GM21723 (cell line): Measurements from ENCODE around the gene LMF2.

ENCODE experiments used
- ATAC-seq: cut with Tn5 transposase; IDR thresholded peaks from one replicate; pipeline ENCODE4 v1.9.1; 2021; ENCODE audit warnings: mild to moderate bottlenecking, moderate library complexity; ENCODE audit not compliant: unreplicated experiment

The LMF2 gene

GRCh38 chr22:50505276-50505775, 2.2 kb downstream of the LMF2 start:
- ATAC-seq, result no peak

- ATAC-seq, result no peak
These were observed 2.9 kb downstream of the LMF2 start for GRCh38 chr22:50504369-50505211.

- no peak for ATAC-seq
These were observed 3.9 kb downstream of the LMF2 start for GRCh38 chr22:50503475-50504145.

- ATAC-seq, result no peak
These were observed 4.7 kb downstream of the LMF2 start for GRCh38 chr22:50502628-50503474.

- ATAC-seq, result no peak
These were observed 5.4 kb downstream of the LMF2 start for GRCh38 chr22:50502096-50502495.

- no peak for ATAC-seq
These were observed 7.0 kb downstream of the LMF2 start for GRCh38 chr22:50500452-50500851.

GRCh38 chr22:50498322-50498890, 9.1 kb downstream of the LMF2 start:
- ATAC-seq, result no peak

GRCh38 chr22:50497093-50497492, 10.4 kb downstream of the LMF2 start:
- no peak for ATAC-seq

GRCh38 chr22:50490531-50491308, 16.8 kb downstream of the LMF2 start:
- ATAC-seq, result no peak

- no peak for ATAC-seq
These were observed 17.9 kb downstream of the LMF2 start for GRCh38 chr22:50489363-50490243.

GRCh38 chr22:50488886-50489285, 18.6 kb downstream of the LMF2 start:
- no peak for ATAC-seq

- ATAC-seq, result no peak
These were observed 19.4 kb downstream of the LMF2 start for GRCh38 chr22:50488006-50488677.

- ATAC-seq, result no peak
These were observed 20.1 kb downstream of the LMF2 start for GRCh38 chr22:50487290-50488005.

- no peak for ATAC-seq
These were observed 20.8 kb downstream of the LMF2 start, which contains the start of gene MIOX for GRCh38 chr22:50486561-50487289. Gene MIOX, plus strand, starts transcription at chr22:50486859. Its CDS starts 39 bp downstream, at chr22:50486898.

- no peak for ATAC-seq
These were observed 22.0 kb downstream of the LMF2 start for GRCh38 chr22:50485221-50486131.
